Peyer's patch (tissue), 4 donors: ENCODE measurements around the gene MAP1LC3A.

ENCODE experiments used
- CTCF ChIP-seq, 6 experiments: fragments of 450-650 bp in 4 of 6; fragments of 200-600 bp in 2 of 6; sonication (generic) in 1 of 6; IDR thresholded peaks; one replicate each; pipeline ENCODE4 v1.5.1; 2017 to 2019; ENCODE audit warnings: antibody characterized with exemption in 6 of 6, mild to moderate bottlenecking in 3 of 6, moderate library complexity in 1 of 6
- POLR2A ChIP-seq, 2 donors: fragments of 450-650 bp; IDR thresholded peaks; one replicate each; pipeline ENCODE4 v1.5.1; 2017; ENCODE audit warnings: antibody characterized with exemption in 2 of 2, mild to moderate bottlenecking in 2 of 2, moderate library complexity in 2 of 2

GRCh38 chr20:34532320-34532719 lies 26.2 kb upstream of the MAP1LC3A start:
- TF ChIP-seq CTCF (IDR thresholded peaks at IDR 0.05) (no peak), POLR2A (IDR thresholded peaks at IDR 0.05) (no peak)
